ENCODE data around the gene GLI3.

DNA sequence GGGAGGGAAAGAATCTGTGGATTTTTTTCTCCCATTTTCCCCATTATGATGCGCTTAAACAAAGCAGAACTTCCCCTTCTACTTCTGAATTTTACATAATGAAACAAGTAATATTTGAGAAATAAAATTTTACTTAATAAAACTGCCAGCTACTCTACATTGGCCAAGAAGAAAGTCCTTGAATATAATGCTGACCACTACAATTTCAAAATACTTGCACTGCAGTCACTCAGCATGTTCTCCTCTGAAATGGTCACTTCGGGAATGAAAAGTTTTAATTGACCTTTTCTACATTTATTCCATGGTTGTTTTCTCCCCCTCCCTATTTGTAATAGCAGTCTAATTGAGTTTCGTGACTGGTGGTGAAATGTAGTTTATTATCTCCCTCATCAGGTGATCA lies 23.9 kb downstream of the GLI3 start:
- TF ChIP-seq, protein P1, sequence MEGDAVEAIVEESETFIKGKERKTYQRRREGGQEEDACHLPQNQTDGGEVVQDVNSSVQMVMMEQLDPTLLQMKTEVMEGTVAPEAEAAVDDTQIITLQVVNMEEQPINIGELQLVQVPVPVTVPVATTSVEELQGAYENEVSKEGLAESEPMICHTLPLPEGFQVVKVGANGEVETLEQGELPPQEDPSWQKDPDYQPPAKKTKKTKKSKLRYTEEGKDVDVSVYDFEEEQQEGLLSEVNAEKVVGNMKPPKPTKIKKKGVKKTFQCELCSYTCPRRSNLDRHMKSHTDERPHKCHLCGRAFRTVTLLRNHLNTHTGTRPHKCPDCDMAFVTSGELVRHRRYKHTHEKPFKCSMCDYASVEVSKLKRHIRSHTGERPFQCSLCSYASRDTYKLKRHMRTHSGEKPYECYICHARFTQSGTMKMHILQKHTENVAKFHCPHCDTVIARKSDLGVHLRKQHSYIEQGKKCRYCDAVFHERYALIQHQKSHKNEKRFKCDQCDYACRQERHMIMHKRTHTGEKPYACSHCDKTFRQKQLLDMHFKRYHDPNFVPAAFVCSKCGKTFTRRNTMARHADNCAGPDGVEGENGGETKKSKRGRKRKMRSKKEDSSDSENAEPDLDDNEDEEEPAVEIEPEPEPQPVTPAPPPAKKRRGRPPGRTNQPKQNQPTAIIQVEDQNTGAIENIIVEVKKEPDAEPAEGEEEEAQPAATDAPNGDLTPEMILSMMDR (IDR thresholded peaks at IDR 0.05), result no peak
- TF ChIP-seq POLR2A (IDR thresholded peaks at IDR 0.05), result no peak
